Loucy (cell line): ENCODE measurements around the gene ZNF771.
A peak's percentile ranks its signal among the peaks of the same experiment; 100 is the strongest.

Source experiments
- H2AFZ ChIP-seq: fragments of 200-600 bp; sonication (generic); 2 replicates; pipeline ENCODE4 v1.6.0; 2016; ENCODE audit warnings: antibody characterized with exemption, mild to moderate bottlenecking, low read length, moderate library complexity
- H3F3A ChIP-seq: fragments of 200-600 bp; 2 replicates; pipeline ENCODE4 v1.6.0; 2016; ENCODE audit warnings: antibody characterized with exemption, low read depth, mild to moderate bottlenecking
- H3K27me3 ChIP-seq: fragments of 200-600 bp; sonication (generic); 2 replicates; pipeline ENCODE4 v1.6.1; 2014; ENCODE audit warnings: low read length, mild to moderate bottlenecking; ENCODE audit not compliant: insufficient read depth, poor library complexity, severe bottlenecking
- H3K36me3 ChIP-seq: fragments of 200-600 bp; sonication (generic); 2 replicates; pipeline ENCODE4 v1.6.1; 2016; ENCODE audit warnings: low read length; ENCODE audit not compliant: insufficient read depth
- H3K4me1 ChIP-seq: fragments of 200-600 bp; sonication (generic); 2 replicates; pipeline ENCODE4 v1.5.1; 2014; ENCODE audit warnings: low read length, mild to moderate bottlenecking; ENCODE audit not compliant: insufficient read depth, poor library complexity, severe bottlenecking
- H3K4me2 ChIP-seq: fragments of 200-600 bp; sonication (generic); 2 replicates; pipeline ENCODE4 v1.6.0; 2014; ENCODE audit warnings: antibody characterized with exemption, low read length, low read depth, mild to moderate bottlenecking; ENCODE audit not compliant: poor library complexity, severe bottlenecking
- H3K4me3 ChIP-seq: fragments of 200-600 bp; sonication (generic); 2 replicates; pipeline ENCODE4 v1.5.1; 2014; ENCODE audit warnings: low read length, mild to moderate bottlenecking, mixed read lengths; ENCODE audit not compliant: poor library complexity, severe bottlenecking
- H3K79me2 ChIP-seq: fragments of 200-600 bp; sonication (generic); 2 replicates; pipeline ENCODE4 v1.6.1; 2014; ENCODE audit warnings: low read length; ENCODE audit not compliant: insufficient read depth
- H3K9ac ChIP-seq: fragments of 200-600 bp; sonication (generic); 2 replicates; pipeline ENCODE4 v1.6.0; 2014; ENCODE audit warnings: mild to moderate bottlenecking, low read depth, low read length, moderate library complexity; ENCODE audit not compliant: poor library complexity, severe bottlenecking
- H3K9me2 ChIP-seq: fragments of 200-600 bp; sonication (generic); replicated peaks from 2 replicates; pipeline ENCODE4 v1.6.1; 2016; ENCODE audit warnings: low read depth, low read length, mixed read lengths
- H3K9me3 ChIP-seq: fragments of 200-600 bp; sonication (generic); 2 replicates; pipeline ENCODE4 v1.6.1; 2014; ENCODE audit warnings: mild to moderate bottlenecking, antibody characterized with exemption, low read length, low read depth; ENCODE audit not compliant: insufficient read depth
- H4K20me1 ChIP-seq: fragments of 200-600 bp; sonication (generic); 2 replicates; pipeline ENCODE4 v1.6.0; 2014; ENCODE audit warnings: antibody characterized with exemption, low read length, mild to moderate bottlenecking; ENCODE audit not compliant: insufficient read depth, poor library complexity, severe bottlenecking
- CTCF ChIP-seq: fragments of 200-600 bp; sonication (generic); conservative IDR thresholded peaks from 2 replicates; pipeline ENCODE4 v1.5.1; 2014; ENCODE audit warnings: mild to moderate bottlenecking, antibody characterized with exemption, low read length
- EZH2phosphoT487 ChIP-seq: fragments of 200-600 bp; IDR thresholded peaks from 2 replicates; pipeline ENCODE4 v1.6.1; 2018; ENCODE audit warnings: antibody characterized with exemption, mild to moderate bottlenecking, moderate library complexity, borderline replicate concordance

ZNF771 gene

GRCh38 chr16:30369938-30370455 is 37.4 kb upstream of the ZNF771 start:
- H3K4me2 ChIP-seq: peak overlapping the region; percentile 98

GRCh38 chr16:30370456-30371247 is 36.8 kb upstream of the ZNF771 start, which contains the start of gene TBC1D10B:
Gene TBC1D10B (minus strand): TSS chr16:30370494. CDS start chr16:30370183, 311 bp downstream.
- TF ChIP-seq CTCF (no peak; the same call in 1 of the 2 replicates), EZH2phosphoT487 (no peak)
- H2AFZ ChIP-seq: peak within 1 kb of the TSS; percentile 18; the same call in 1 of the 2 replicates
- H3K4me1 ChIP-seq: peaks cover 32% of the 10 kb centered on the region
- no peaks in the 10 kb centered on the region for H3K36me3 ChIP-seq
- H3K9me3 ChIP-seq: no peaks in the 10 kb centered on the region
- peaks cover 42% of the 10 kb centered on the region for H3K79me2 ChIP-seq
- H3K9me2 ChIP-seq: no peaks in the 10 kb centered on the region
- no peaks in the 10 kb centered on the region for H3K27me3 ChIP-seq
- H3F3A ChIP-seq: no peaks in the 10 kb centered on the region
- H3K9ac ChIP-seq: peak within 1 kb of the TSS; percentile 83
- H4K20me1 ChIP-seq: peaks cover 35% of the 10 kb centered on the region
- peak within 1 kb of the TSS; percentile 85 for H3K4me3 ChIP-seq
- H3K4me2 ChIP-seq: peak within 1 kb of the TSS; percentile 98

More at GRCh38 chr16:30369938-30370455, 37.4 kb upstream of the ZNF771 start:
- peak overlapping the region; percentile 78 for H3K9ac ChIP-seq
- H3K36me3 ChIP-seq: 0 out of 2 replicates have a peak, but pooled peaks cover 3% of the 10 kb centered on the region
- peaks cover 39% of the 10 kb centered on the region for H3K4me1 ChIP-seq
- peaks cover 48% of the 10 kb centered on the region for H3K79me2 ChIP-seq
- TF ChIP-seq EZH2phosphoT487 (no peak), CTCF (no peak; the same call in 1 of the 2 replicates)
- H3K27me3 ChIP-seq: no peaks in the 10 kb centered on the region
- H3K4me3 ChIP-seq: peak overlapping the region; percentile 85
- no peaks in the 10 kb centered on the region for H3K9me3 ChIP-seq
- H3F3A ChIP-seq: no peaks in the 10 kb centered on the region
- peaks cover 41% of the 10 kb centered on the region for H4K20me1 ChIP-seq
- H3K9me2 ChIP-seq: no peaks in the 10 kb centered on the region
- H2AFZ ChIP-seq: no peak overlapping the region

DNA sequence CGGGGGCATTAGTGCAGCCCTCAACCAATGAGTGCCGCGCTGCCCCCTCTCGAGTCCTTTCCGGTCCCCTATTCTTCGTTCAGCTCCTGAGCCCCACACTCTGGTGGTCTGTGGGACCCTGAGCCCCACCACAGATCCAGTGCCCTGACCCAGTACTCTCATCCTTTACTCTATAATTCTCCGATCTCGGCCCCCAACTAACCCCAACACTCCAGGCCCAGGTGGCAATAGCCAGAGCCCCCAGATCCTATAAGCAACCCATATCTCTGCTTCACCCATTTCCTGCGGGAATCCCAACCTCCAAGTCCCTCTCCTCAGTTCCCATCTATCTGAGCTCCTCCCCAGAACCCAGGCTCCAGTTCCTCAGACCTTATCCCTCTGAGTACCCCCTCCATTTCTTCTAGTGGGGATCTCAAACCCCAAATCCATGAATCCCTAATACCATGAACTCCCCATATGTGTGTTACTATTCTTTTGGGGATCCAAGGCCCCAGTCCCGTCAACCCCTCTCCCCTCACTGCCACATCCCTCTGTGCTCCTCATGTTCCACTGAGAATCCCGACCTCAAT is 36.1 kb upstream of the ZNF771 start:
- Histone ChIP-seq H3K4me2 (peak overlapping the region; percentile 92), H3K9me3 (no peaks in the 10 kb centered on the region), H3K9me2 (no peaks in the 10 kb centered on the region), H3K9ac (peak overlapping the region; percentile 83), H3K79me2 (peaks cover 41% of the 10 kb centered on the region), H3K27me3 (no peaks in the 10 kb centered on the region), H3F3A (no peaks in the 10 kb centered on the region), H4K20me1 (peaks cover 34% of the 10 kb centered on the region), H3K4me3 (peak overlapping the region; percentile 74), H2AFZ (peak overlapping the region; percentile 18; the same call in 1 of the 2 replicates), H3K36me3 (no peaks in the 10 kb centered on the region), H3K4me1 (peaks cover 31% of the 10 kb centered on the region)
- TF ChIP-seq EZH2phosphoT487: no peak
- TF ChIP-seq CTCF: peak; percentile 37; the same call in 1 of the 2 replicates
